Thyroid gland (tissue), 4 donors: ENCODE measurements around the gene SFXN5. TPM values are rescaled to one million over a fixed set of nuclear protein-coding genes. Genes with fewer than 3 reads are reported as not detected.

Experiments
- DNase-seq, 2 donors: peaks; one replicate each; pipeline ENCODE4 v3.0.0-alpha.2; 2019
- H3K27ac ChIP-seq, 3 donors: fragments of 200-600 bp; sonication (generic); 1 replicate in 2 of 3; 2 replicates in 1 of 3; pipeline ENCODE4 v1.5.1; 2016 to 2019; ENCODE audit warnings: mild to moderate bottlenecking in 1 of 3, moderate library complexity in 1 of 3
- H3K27me3 ChIP-seq: fragments of 200-600 bp; sonication (generic); one replicate; pipeline ENCODE4 v1.5.1; 2019
- H3K36me3 ChIP-seq, 2 donors: fragments of 200-600 bp; sonication (generic); one replicate each; pipeline ENCODE4 v1.5.1; 2016 to 2019
- H3K4me1 ChIP-seq, 2 donors: fragments of 200-600 bp; sonication (generic); one replicate each; pipeline ENCODE4 v1.5.1; 2017 to 2019
- H3K4me3 ChIP-seq, 3 donors: fragments of 200-600 bp; sonication (generic); replicated peaks in 1 of 3; 1 replicate in 2 of 3; 2 replicates in 1 of 3; pipeline ENCODE4 v1.5.1; 2016; ENCODE audit warnings: mild to moderate bottlenecking in 1 of 3
- H3K9me3 ChIP-seq: fragments of 200-600 bp; sonication (generic); one replicate; pipeline ENCODE4 v1.5.1; 2017
- POLR2A ChIP-seq, 2 donors: fragments of 450-650 bp; IDR thresholded peaks; one replicate each; pipeline ENCODE4 v1.6.1; 2017; ENCODE audit warnings: antibody characterized with exemption in 2 of 2, mild to moderate bottlenecking in 2 of 2, moderate library complexity in 1 of 2
- WGBS, 2 donors: methylation state at CpG; one replicate each; pipeline ENCODE4 v1.1.5; 2017; 5-methylcytosine and 5-hydroxymethylcytosine counted together
- intact Hi-C: fragments of 100-400 bp; cut with DNase I; formaldehyde crosslinking; loops from one replicate; pipeline ENCODE4 v1.15.1; 2023
- total RNA-seq, 4 donors: library from RNA; depleted of rRNA; stranded (reverse); fragments of >200 nt; gene quantifications; one replicate each; pipeline ENCODE4 v1.2.3, GENCODE V29; 2016
- TF ChIP-seq, protein P1 (sequence below), 6 experiments: fragments of 200-600 bp in 3 of 6; fragments of 450-650 bp in 3 of 6; sonication (generic) in 3 of 6; IDR thresholded peaks; one replicate each; pipeline ENCODE4 v1.5.1; 2016 to 2019; ENCODE audit warnings: antibody characterized with exemption in 6 of 6, mild to moderate bottlenecking in 2 of 6, inconsistent platforms in 1 of 6, moderate library complexity in 1 of 6

The SFXN5 gene
- total RNA-seq, 4 donors from 2014 or later, result 10.3 to 17.2 (median 16.5) TPM

DNA sequence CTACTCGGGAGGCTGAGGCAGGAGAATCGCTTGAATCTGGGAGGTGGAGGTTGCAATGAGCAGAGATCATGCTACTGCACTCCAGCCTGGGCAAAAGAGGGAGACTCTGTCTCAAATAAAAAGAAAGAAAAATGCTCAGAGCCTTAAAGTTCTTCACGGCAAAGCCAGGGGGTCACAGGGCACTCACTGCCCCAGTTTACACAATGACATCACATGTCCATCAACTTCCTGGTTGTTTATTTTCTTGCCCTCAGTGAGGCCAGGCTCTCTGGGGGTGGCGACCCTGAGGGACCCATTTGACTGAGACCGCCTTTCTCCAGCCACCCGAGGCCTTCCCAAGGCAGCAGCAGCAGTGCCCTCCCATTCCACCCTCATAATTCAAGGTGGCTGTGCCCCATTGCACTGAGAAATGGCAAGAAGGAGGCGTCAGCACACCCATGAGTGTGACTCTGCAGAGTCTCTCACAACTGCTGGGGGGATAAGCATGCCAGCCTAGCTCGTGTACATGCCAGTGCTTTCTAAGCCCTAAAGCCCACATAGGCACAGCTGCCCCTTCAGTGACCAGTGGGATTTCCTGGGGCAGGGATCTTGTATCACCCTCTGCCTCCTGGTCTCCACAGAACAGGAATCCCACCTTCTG lies 50.0 kb downstream of the SFXN5 start:
- Histone ChIP-seq H3K9me3 (no peaks in the 10 kb centered on the region), H3K27ac (no peak overlapping the region), H3K27me3 (no peaks in the 10 kb centered on the region), H3K4me1 (no peaks in the 10 kb centered on the region), H3K36me3 (no peaks in the 10 kb centered on the region), H3K4me3 (no peak overlapping the region)
- WGBS, 2 donors, result 83 to 86% methylated on average over 7 of the region's 8 CpGs
- TF ChIP-seq, protein P1, sequence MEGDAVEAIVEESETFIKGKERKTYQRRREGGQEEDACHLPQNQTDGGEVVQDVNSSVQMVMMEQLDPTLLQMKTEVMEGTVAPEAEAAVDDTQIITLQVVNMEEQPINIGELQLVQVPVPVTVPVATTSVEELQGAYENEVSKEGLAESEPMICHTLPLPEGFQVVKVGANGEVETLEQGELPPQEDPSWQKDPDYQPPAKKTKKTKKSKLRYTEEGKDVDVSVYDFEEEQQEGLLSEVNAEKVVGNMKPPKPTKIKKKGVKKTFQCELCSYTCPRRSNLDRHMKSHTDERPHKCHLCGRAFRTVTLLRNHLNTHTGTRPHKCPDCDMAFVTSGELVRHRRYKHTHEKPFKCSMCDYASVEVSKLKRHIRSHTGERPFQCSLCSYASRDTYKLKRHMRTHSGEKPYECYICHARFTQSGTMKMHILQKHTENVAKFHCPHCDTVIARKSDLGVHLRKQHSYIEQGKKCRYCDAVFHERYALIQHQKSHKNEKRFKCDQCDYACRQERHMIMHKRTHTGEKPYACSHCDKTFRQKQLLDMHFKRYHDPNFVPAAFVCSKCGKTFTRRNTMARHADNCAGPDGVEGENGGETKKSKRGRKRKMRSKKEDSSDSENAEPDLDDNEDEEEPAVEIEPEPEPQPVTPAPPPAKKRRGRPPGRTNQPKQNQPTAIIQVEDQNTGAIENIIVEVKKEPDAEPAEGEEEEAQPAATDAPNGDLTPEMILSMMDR (IDR thresholded peaks at IDR 0.05), result no peak
- TF ChIP-seq POLR2A (IDR thresholded peaks at IDR 0.05), result no peak
- DNase-seq, result no peak
- intact Hi-C loops, result no loop called here

DNA sequence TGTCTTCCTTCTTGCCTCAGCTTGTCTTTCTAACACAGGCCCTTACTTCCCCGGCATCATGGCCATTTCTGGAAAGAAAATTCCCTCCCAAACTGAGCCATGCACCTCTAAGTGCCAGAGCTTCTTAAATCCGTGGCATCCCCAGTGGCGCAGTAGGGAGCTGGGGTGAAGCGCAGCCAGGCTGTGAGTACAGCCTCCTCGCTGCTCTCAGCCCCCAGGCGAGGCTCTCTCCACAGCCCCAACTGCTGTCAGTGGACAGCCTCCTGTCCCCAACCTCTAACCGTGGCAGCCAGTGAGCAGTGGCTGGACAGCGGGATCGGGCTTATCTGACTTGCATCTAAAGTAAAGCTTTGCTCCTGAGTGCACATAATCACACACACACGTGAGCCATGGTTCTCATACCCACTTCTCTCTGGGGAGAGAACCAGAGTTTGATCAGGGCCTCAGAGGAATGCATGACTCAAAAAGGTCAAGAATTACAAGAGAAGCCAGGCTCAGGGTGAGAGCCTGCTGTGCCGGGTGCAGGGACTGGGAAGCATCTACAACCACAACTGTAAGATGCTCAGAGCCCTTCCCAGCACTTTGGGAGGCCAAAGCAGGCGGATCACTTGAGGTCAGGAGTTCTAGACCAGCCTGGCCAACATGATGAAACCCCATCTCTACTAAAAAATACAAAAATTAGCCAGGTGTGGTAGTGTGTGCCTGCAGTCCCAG lies 50.7 kb downstream of the SFXN5 start:
- no peaks in the 10 kb centered on the region for H3K36me3 ChIP-seq
- H3K27ac ChIP-seq, result no peak overlapping the region
- H3K27me3 ChIP-seq, result no peaks in the 10 kb centered on the region
- no peak overlapping the region for H3K4me3 ChIP-seq
- intact Hi-C loops, result no loop called here
- WGBS, 2 donors, result 52 to 78% methylated on average over 12 of the region's 12 CpGs
- H3K4me1 ChIP-seq, result no peaks in the 10 kb centered on the region
- no peak for TF ChIP-seq POLR2A (IDR thresholded peaks at IDR 0.05)
- TF ChIP-seq, protein P1 (IDR thresholded peaks at IDR 0.05), result no peak
- DNase-seq, result peak in 1 of 2 donors; percentile 5
- no peaks in the 10 kb centered on the region for H3K9me3 ChIP-seq

DNA sequence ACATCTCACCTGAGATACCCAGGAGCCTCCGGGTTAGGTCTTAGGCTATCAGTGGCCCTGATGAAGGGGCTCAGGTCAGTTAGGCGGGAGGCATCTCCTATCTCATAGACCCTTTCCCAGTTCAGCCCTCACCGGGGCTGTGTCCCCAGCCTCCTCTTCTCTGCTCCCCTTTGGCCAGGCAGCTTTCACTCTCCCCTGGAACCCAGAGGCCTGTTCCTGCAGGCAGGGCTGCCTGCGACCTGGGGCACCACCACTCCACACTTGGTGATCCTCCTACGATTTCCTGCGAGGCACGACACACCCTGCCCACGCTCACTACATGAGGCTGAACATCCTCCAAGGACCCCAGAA lies 51.2 kb downstream of the SFXN5 start:
- Histone ChIP-seq H3K27me3 (no peaks in the 10 kb centered on the region), H3K9me3 (no peaks in the 10 kb centered on the region), H3K4me1 (no peaks in the 10 kb centered on the region), H3K36me3 (no peaks in the 10 kb centered on the region), H3K4me3 (no peak overlapping the region), H3K27ac (no peak overlapping the region)
- no peak for TF ChIP-seq POLR2A (IDR thresholded peaks at IDR 0.05)
- TF ChIP-seq, protein P1 (IDR thresholded peaks at IDR 0.05), result no peak
- no peak for DNase-seq
- 90 to 92% methylated on average over 8 of the region's 8 CpGs for WGBS, 2 donors
- intact Hi-C loops, result no loop called here

DNA sequence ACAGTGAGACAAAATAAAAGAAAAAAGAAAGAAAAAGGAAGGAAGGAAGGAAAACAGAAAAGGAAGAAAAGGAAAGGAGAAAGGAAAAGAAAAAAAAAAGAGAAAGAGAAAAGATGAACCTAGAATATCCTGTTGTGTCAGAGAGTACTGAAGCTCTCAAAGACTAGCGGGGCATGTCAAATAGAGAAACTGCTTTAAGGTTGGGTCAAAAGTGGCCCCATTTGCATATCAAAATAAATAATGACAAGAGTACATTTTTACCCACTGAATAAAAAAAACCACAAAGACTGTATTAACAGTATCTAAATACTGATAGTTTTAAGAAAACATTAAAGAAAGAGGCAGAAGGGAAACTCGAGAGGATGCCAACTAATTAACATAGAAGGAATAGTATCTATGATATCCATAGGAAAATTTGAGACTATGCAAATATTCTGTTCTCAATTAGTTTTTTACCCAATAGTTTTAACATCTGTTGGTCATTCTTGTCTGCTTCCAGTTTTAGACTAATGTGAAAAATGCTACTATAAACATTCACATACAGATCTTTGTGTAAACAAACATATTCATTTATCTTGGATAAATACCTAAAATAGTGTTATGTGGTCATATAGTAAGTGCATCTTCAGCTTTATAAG lies 53.2 kb downstream of the SFXN5 start:
- intact Hi-C loops, result no loop called here
- Histone ChIP-seq H3K4me1 (no peaks in the 10 kb centered on the region), H3K4me3 (no peak overlapping the region), H3K36me3 (no peaks in the 10 kb centered on the region), H3K27ac (no peak overlapping the region), H3K9me3 (no peaks in the 10 kb centered on the region), H3K27me3 (no peaks in the 10 kb centered on the region)
- no peak for DNase-seq
- TF ChIP-seq, protein P1 (IDR thresholded peaks at IDR 0.05), result no peak
- no peak for TF ChIP-seq POLR2A (IDR thresholded peaks at IDR 0.05)
- 91 to 94% methylated on average over 2 of the region's 2 CpGs for WGBS, 2 donors

DNA sequence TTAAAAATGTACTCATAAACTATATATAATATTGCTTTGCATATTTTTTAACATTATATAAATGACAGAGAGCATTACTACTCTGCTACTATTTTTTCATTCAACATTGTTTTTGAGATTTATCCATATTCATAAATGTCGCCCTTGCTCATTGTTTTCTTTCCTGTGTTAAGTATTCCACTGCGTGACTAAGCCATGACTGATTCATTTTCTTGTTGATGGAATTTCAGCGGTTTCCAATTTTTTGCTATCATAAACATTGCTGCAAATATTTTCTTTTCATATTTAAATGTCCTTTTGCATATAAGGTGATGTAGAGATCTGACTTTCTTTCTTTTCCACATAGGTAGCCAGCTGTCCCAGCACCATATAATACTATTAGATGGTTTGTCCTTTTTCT lies 57.6 kb downstream of the SFXN5 start:
- Histone ChIP-seq H3K27me3 (no peaks in the 10 kb centered on the region), H3K9me3 (no peaks in the 10 kb centered on the region), H3K4me3 (no peak overlapping the region), H3K4me1 (no peaks in the 10 kb centered on the region), H3K27ac (no peak overlapping the region), H3K36me3 (no peaks in the 10 kb centered on the region)
- WGBS, 2 donors, result 80 to 91% methylated on average over 3 of the region's 3 CpGs
- TF ChIP-seq, protein P1 (IDR thresholded peaks at IDR 0.05), result no peak
- TF ChIP-seq POLR2A (IDR thresholded peaks at IDR 0.05), result no peak
- intact Hi-C loops, result no loop called here
- no peak for DNase-seq
